ENCODE data around the gene GCDH. TPM values are rescaled to one million over a fixed set of nuclear protein-coding genes. Genes with fewer than 3 reads are reported as not detected.

Gene GCDH
- total RNA-seq, 1 donor from 2014 or later = 35.2 TPM

DNA sequence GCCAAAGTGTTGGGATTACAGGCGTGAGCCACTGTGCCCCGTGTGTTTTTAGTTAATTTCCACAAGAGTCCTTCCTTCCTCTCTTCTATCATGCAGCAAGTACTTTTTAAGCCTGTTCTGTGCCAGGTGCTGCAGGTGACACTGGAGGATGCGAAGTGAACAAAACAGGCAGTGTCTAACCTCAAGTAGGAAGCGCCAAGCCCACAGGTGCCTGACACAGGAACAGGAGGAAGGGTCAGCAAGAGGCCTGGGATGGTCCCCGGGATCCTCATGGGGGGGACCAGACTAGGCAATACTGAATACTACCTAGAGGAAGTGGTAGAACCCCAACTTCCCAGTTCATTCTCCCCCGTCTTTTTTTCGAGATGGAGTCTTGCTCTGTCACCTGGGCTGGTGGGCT, 45.6 kb downstream of the GCDH start:
- no peak for DNase-seq (ENCODE audit: low read depth)
- TF ChIP-seq, protein P1, sequence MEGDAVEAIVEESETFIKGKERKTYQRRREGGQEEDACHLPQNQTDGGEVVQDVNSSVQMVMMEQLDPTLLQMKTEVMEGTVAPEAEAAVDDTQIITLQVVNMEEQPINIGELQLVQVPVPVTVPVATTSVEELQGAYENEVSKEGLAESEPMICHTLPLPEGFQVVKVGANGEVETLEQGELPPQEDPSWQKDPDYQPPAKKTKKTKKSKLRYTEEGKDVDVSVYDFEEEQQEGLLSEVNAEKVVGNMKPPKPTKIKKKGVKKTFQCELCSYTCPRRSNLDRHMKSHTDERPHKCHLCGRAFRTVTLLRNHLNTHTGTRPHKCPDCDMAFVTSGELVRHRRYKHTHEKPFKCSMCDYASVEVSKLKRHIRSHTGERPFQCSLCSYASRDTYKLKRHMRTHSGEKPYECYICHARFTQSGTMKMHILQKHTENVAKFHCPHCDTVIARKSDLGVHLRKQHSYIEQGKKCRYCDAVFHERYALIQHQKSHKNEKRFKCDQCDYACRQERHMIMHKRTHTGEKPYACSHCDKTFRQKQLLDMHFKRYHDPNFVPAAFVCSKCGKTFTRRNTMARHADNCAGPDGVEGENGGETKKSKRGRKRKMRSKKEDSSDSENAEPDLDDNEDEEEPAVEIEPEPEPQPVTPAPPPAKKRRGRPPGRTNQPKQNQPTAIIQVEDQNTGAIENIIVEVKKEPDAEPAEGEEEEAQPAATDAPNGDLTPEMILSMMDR (IDR thresholded peaks at IDR 0.05; ENCODE audit: insufficient read depth, low read length, poor library complexity, severe bottlenecking) = no peak
- Histone ChIP-seq H3K36me3 (ENCODE audit: control insufficient read depth, insufficient read depth, low read length) (peaks cover 2% of the 10 kb centered on the region), H3K4me3 (ENCODE audit: low read depth, low read length) (no peak overlapping the region), H3K27me3 (ENCODE audit: control insufficient read depth, insufficient read depth, low read length) (no peaks in the 10 kb centered on the region)

DNA sequence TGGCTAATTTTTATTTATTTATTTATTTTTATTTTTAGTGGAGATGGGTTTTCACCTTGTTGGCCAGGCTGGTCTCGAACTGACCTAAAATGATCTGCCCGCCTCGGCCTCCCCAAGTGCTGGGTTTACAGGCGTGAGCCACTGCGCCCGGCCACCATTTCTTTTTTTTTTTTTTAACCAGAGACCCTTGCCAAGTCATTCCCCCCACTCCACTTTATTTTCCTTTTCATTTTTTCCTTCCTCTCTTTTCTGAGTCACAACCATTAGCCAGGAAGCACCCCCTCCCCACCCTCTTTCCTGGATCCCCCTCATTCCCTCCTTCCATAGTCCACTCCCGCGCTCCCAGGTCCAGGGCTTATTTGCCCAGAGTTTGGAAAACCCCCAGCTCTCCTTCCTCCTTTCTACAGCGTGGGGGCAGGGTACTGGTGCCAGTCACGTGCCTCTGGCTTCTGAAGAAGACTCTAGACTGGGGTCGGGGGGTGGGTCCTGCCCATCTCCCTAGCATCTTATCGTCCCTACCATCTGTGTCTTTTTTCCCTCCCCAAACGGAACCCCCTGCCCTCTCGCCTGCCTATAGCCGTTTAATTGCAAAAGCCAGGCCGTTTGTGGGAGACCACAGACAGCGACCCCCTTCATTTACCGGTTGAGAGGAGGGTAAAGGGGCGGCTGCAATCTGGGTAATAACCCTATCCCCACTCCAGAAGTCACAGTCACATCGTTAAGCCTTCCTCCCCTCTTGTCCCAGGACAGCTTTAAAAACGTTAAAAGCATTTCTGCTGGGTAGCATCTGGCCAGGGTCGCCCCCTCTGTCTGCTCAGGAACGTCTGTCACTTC, 46.4 kb downstream of the GCDH start:
- DNase-seq (ENCODE audit: low read depth) = no peak
- Histone ChIP-seq H3K36me3 (ENCODE audit: control insufficient read depth, insufficient read depth, low read length) (peaks cover 2% of the 10 kb centered on the region), H3K4me3 (ENCODE audit: low read depth, low read length) (peak overlapping the region; percentile 93), H3K27me3 (ENCODE audit: control insufficient read depth, insufficient read depth, low read length) (no peaks in the 10 kb centered on the region)
- TF ChIP-seq, protein P1 (IDR thresholded peaks at IDR 0.05; ENCODE audit: insufficient read depth, low read length, poor library complexity, severe bottlenecking) = no peak

DNA sequence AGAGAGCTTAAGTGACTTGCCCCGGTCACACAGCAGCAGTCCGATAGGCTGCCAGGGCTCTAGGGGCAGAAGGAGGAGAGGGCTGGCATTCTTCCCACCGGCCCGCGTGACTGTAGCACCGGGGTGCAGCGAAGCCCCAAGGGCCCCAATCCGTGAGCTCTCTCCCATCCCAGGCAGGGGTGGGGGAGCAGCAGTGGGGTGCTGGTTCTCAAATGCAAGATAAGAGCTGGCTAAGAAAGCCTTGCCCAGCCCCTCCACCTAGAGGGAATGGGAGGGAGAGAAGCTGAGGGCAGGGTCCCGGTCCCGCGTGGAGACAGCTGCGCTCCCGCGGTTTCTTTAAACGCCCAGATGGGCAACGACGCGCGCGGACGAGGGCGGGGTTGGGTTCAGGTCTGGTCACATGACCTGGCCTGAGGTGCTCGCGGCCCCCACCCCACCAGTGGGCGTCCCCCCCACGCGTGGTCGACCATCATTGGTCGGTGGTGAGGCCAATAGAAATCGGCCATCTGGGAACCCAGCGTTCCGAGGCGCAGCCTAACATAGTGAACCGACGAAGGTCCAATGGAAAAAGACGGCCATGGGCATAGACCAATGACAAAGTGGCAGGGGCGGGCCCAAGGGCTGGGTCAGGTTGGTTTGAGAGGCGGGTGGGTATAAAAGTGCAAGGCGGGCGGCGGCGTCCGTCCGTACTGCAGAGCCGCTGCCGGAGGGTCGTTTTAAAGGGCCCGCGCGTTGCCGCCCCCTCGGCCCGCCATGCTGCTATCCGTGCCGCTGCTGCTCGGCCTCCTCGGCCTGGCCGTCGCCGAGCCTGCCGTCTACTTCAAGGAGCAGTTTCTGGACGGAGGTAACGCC, 47.2 kb downstream of the GCDH start, which contains the start of gene CALR:
Gene CALR (plus strand): TSS at position 683 of the 852 bp plus-strand sequence. CDS start 71 bp downstream, at position 754.
- TF ChIP-seq, protein P1 (IDR thresholded peaks at IDR 0.05; ENCODE audit: insufficient read depth, low read length, poor library complexity, severe bottlenecking) = no peak
- peak; percentile 92 for DNase-seq (ENCODE audit: low read depth)

DNA sequence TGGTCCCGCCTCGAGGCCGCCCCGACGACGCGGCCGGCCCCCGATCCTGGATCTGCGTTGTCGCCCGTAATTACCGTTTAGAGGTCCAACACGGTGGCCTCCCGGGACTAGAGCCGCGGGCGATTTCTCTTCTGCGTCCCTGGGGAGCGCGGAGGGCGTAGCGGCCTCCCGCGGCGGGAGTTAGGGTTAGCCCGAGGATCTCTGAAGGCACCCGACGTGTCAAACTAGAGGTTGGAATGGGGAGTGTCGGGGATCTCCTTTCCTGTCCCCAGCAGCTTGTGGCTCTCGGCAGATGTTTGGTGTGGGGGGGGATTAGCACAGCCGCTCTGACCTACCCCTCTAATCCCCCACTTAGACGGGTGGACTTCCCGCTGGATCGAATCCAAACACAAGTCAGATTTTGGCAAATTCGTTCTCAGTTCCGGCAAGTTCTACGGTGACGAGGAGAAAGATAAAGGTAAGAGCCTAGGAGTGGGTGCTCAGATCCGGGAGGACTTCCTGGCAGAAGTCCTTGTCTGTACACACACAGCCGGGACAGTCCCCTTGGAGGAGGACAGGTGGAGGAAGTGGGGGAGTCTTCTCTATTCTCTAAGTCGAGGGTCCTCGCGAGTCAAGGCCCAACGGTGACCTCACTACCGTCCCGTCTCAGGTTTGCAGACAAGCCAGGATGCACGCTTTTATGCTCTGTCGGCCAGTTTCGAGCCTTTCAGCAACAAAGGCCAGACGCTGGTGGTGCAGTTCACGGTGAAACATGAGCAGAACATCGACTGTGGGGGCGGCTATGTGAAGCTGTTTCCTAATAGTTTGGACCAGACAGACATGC, 48.0 kb downstream of the GCDH start:
- Histone ChIP-seq H3K36me3 (ENCODE audit: control insufficient read depth, insufficient read depth, low read length) (peaks cover 5% of the 10 kb centered on the region), H3K27me3 (ENCODE audit: control insufficient read depth, insufficient read depth, low read length) (no peaks in the 10 kb centered on the region), H3K4me3 (ENCODE audit: low read depth, low read length) (peak overlapping the region; percentile 93)
- DNase-seq (ENCODE audit: low read depth) = no peak
- TF ChIP-seq, protein P1 (IDR thresholded peaks at IDR 0.05; ENCODE audit: insufficient read depth, low read length, poor library complexity, severe bottlenecking) = peak; percentile 22

More for the DNA sequence above, 47.2 kb downstream of the GCDH start, which contains the start of gene CALR:
- Histone ChIP-seq H3K36me3 (ENCODE audit: control insufficient read depth, insufficient read depth, low read length) (peaks cover 3% of the 10 kb centered on the region), H3K4me3 (ENCODE audit: low read depth, low read length) (peak within 1 kb of the TSS; percentile 93), H3K27me3 (ENCODE audit: control insufficient read depth, insufficient read depth, low read length) (no peaks in the 10 kb centered on the region)

DNA sequence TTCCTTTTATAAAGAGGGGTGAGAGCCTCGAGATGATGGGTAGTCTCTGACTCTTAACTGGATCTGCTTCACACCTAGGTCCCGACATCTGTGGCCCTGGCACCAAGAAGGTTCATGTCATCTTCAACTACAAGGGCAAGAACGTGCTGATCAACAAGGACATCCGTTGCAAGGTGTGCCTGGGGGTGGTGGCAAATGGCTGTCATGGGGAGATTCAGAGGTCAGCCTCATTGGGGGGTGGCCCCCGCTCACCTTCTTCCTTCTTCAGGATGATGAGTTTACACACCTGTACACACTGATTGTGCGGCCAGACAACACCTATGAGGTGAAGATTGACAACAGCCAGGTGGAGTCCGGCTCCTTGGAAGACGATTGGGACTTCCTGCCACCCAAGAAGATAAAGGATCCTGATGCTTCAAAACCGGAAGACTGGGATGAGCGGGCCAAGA, 49.0 kb downstream of the GCDH start:
- TF ChIP-seq, protein P1 (IDR thresholded peaks at IDR 0.05; ENCODE audit: insufficient read depth, low read length, poor library complexity, severe bottlenecking) = no peak
- H3K27me3 ChIP-seq (ENCODE audit: control insufficient read depth, insufficient read depth, low read length) = no peaks in the 10 kb centered on the region
- peaks cover 5% of the 10 kb centered on the region for H3K36me3 ChIP-seq (ENCODE audit: control insufficient read depth, insufficient read depth, low read length)
- peak overlapping the region; percentile 93 for H3K4me3 ChIP-seq (ENCODE audit: low read depth, low read length)
- no peak for DNase-seq (ENCODE audit: low read depth)
